ENCODE data around the gene ORC6.

Gene ORC6

DNA sequence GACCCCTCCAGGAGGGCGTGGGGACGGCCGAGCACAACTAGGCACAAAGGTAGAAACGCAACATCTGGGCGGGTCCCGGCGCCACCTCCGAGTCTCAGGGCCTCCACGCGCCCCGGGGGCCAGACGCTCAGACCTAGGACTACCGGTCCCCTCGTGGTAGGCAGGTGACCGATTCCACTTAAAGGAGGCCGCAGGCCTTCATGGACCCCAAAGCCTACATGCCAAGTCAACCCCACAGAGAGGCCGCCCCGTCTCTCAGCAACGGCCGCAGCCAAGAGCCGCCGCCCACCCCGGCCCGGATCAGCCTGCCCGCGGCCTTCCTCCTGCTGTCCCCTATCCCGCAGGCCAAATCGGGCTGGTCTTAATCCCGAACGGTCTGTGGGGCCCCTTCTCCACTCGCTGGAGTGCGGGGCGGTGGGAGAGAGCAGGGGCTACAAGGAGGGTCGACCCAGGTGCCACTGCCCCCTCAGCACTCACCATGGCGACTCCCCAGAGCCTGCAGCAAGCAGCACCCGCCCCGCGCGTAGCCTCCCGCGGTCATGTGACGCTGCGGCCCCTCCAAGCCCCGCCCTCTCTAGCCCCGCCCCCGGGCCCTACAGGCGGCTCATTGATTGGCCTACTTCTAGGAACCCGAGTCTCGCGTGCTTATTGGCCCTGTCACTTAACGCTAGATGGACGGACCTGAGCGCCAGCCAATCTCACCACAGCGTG lies 650 bp upstream of the ORC6 start, which contains the start of gene VPS35:
Gene VPS35 (minus strand): TSS at position 525 of the 711 bp plus-strand sequence. CDS start 45 bp downstream, at position 480.
- DNase-seq = peak; percentile 99
- TF ChIP-seq GATA1 (IDR thresholded peaks at IDR 0.05; ENCODE audit: low read depth, low read length) = no peak
- peak; percentile 6 for TF ChIP-seq POLR2A (IDR thresholded peaks at IDR 0.05; ENCODE audit: low read length)

DNA sequence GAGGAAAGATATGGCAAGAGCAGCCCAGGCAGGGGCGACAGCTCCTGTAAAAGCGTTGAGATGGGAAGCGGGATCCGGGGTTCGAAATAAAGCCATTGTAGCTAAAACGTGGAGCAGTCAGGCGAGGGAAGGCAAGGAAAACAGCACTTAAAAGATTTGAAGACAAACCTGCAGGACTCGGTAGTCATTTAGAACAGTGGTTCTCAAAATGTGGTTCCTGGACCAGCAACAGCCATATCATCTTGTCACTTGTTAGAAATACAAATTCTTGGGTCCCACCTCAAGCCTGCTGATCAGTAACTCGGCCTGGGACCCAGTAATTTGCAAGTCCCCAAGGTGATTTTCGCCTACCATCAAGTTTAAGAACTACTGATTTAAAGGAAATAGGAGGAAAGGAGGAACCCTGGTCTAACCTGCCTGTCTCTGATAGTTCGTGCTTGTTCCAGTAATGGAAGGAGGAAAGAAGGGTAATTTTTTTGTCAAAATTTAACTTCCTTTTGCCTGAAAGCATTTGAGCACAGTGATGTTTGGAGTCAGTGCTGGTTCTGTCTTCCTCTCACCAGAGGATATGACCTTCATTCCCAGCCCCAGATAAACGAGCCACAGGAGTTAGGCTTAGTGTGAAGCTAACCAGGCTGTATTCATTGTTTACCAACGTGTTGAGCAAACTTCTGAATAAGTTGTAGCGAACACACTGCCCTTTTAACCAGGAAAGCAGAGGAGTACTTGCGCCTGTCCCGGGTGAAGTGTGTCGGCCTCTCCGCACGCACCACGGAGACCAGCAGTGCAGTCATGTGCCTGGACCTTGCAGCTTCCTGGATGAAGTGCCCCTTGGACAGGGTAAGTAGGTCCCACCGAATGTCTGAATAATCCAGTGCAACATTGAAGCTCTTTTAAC lies 1.1 kb downstream of the ORC6 start:
- TF ChIP-seq POLR2A (IDR thresholded peaks at IDR 0.05; ENCODE audit: low read length) (no peak), GATA1 (IDR thresholded peaks at IDR 0.05; ENCODE audit: low read depth, low read length) (no peak)
- peak; percentile 29 to 42 for DNase-seq

DNA sequence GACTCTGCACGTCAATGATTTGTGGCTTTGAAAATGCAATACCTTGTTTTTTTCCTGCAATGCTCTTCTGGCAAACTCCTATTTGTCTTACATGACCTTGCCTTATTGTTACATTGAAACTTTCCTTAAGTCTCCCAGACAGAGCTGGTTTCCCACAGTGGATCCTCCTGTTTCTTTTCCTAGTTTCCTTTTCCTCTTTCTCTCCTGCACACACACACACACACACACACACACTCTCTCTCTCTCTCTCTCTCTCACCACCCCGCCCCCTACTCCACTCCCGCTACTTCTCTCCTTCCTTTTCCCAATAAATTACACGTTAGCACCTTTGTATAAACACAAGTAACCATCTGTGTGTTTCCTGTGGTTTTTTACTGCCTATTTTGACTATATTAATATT lies 2.3 kb downstream of the ORC6 start:
- peak in 1 of 2 experiments; percentile 25 for DNase-seq
- TF ChIP-seq POLR2A (IDR thresholded peaks at IDR 0.05; ENCODE audit: low read length) (no peak), GATA1 (IDR thresholded peaks at IDR 0.05; ENCODE audit: low read depth, low read length) (no peak)

DNA sequence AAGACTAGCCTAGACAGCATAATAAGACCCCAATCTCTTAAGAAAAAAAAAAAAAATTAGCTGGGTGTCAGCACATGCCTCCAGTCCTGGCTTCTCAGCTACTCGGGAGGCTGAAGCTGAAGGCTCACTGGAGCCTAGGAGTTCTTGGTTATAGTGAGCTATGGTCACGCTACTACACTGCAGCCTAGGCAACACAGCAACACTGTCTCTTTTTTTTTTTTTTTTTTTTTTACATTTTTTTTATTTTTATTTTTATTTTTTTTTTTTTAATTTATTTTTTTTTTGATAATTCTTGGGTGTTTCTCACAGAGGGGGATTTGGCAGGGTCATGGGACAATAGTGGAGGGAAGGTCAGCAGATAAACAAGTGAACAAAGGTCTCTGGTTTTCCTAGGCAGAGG lies 4.1 kb downstream of the ORC6 start:
- TF ChIP-seq GATA1 (IDR thresholded peaks at IDR 0.05; ENCODE audit: low read depth, low read length) (no peak), POLR2A (IDR thresholded peaks at IDR 0.05; ENCODE audit: low read length) (no peak)
- DNase-seq = no peak

DNA sequence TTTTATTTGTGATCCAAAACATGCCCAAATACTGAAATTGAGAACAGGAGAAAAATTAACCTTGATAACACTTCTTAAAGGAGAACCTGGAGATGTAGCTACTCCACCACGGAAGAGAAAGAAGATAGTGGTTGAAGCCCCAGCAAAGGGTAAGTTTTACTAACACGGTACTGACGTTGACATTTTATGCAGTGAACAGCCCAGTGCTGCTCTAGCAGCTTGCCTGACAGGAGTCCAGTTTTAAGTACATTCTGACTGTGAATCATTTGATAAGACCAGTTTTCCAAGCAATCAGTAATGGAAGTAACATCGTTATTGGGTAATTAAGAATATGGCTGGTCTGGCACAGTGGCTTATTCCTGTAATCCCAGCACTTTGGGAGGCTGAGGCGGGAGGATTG lies 6.5 kb downstream of the ORC6 start:
- TF ChIP-seq GATA1 (IDR thresholded peaks at IDR 0.05; ENCODE audit: low read depth, low read length) (no peak), POLR2A (IDR thresholded peaks at IDR 0.05; ENCODE audit: low read length) (no peak)
- no peak for DNase-seq

DNA sequence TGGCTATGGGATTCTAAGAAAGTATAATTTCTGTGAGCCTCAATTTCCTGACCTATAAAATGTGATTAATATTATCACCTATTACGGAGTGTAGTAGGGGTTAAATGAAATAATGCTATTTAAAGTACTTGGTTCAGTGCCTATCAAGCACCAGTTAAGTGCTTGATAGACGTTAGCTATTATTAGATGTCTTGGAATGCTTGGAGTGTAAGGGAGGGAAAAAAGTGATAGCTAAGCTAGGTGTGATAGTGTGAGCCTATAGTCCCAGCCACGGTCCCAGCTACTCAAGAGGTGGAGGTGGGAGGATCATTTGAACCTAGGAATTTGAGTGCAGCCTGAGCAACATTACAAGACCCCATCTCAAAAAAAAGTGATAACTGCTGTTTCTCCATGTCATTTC lies 7.5 kb downstream of the ORC6 start:
- no peak for DNase-seq
- TF ChIP-seq POLR2A (IDR thresholded peaks at IDR 0.05; ENCODE audit: low read length) (no peak), GATA1 (IDR thresholded peaks at IDR 0.05; ENCODE audit: low read depth, low read length) (no peak)

DNA sequence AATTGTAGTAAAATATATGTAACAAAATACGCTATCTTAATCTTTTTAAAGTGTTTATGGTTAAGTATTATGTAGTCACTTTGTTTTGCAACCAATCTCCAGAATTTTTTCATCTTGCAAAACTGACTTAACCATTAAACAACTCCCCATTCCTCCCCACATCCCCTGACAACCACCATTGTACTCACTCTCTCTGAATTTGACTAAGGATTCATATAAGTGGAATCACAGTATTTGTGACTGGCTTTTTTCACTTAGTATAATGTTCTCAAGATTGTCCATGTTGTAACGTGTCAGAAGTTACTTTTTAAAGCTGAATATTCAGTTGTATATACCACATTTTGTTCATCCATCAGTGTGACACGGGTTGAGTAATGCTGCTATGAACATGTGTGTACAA lies 10.6 kb downstream of the ORC6 start:
- DNase-seq = no peak
- TF ChIP-seq POLR2A (IDR thresholded peaks at IDR 0.05; ENCODE audit: low read length) (no peak), GATA1 (IDR thresholded peaks at IDR 0.05; ENCODE audit: low read depth, low read length) (no peak)

DNA sequence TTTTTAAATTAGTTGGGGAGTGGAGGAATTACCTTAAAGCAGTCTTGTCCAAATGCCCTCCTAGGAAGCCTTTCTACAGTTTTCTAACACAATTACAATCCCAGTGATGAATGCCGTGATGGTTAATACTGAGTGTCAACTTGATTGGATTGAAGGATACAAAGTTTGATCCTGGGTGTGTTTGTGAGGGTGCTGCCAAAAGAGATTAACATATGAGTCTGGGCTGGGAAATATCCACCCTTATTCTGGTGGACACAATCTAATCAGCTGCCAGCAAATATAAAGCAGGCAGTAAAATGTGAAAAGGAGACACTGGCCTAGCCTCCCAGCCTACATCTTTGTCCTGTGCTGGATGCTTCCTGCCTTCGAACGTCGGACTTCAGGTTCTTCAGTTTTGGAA lies 12.2 kb downstream of the ORC6 start:
- no peak for TF ChIP-seq GATA1 (IDR thresholded peaks at IDR 0.05; ENCODE audit: low read depth, low read length)
- no peak for TF ChIP-seq POLR2A (IDR thresholded peaks at IDR 0.05; ENCODE audit: low read length)
- DNase-seq = peak; percentile 28 to 71

DNA sequence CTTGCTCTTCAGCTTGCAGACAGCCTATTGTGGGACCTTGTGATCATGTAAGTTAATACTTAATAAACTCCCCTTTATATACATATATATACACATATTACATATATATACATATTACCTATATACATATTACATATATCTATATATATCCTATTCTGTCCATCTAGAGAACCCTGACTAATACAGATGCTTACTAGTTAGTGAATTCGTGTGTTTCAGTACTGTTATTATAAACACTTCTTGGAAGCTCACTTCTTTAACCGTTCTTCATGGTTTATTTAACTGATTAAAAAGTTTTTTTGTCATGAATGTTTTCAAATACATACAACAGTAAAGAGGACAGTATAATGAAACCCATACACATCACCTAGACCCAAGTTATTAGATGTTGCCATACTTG lies 12.6 kb downstream of the ORC6 start:
- DNase-seq = no peak
- TF ChIP-seq GATA1 (IDR thresholded peaks at IDR 0.05; ENCODE audit: low read depth, low read length) (no peak), POLR2A (IDR thresholded peaks at IDR 0.05; ENCODE audit: low read length) (no peak)

DNA sequence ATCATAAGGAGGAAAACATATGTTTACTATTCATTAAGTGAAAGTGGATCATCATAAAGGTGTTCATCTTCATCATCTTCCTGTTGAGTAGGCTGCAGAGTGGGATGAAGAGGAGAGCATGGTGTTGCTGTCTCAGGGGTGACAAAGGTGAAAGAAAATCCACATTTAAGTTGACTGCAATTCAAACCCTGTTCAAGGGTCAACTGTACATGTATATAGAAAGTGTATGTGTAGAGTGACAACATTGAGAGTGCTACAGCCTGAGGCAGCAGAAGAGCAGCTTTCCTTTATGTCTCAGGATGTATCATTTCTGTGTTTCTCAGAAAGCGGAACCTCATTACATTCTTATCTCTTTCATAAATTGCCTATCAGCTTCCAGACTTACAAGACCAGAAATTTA lies 17.2 kb downstream of the ORC6 start:
- DNase-seq = no peak
- TF ChIP-seq GATA1 (IDR thresholded peaks at IDR 0.05; ENCODE audit: low read depth, low read length) = no peak
- TF ChIP-seq POLR2A (IDR thresholded peaks at IDR 0.05; ENCODE audit: low read length) = no peak

DNA sequence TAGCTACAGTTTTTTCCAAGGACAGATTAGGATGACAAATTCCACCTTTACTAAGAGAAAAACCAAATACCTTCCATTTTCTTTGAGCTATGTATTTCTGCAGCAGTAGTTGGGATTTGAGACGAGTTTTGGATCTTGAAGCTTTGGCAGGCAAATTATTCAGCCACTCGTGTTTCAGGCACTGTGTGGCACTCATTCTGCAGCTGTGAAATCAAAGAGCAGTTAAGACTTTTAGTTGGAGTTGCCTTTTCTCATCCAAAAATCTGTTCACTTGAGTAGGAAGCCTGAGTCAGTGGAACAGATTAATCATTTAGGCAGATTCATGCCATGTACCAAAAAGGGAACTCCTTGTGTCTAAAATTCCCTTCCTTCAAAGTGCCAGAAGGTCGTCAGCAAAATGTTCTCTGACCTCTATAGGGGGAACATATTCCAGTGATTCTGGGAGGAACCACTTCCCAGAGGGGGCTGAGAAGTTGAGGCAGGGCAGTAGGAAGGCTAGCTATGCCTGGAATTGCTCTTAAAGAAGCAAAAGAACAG lies 20.1 kb downstream of the ORC6 start:
- TF ChIP-seq POLR2A (IDR thresholded peaks at IDR 0.05; ENCODE audit: low read length) (no peak), GATA1 (IDR thresholded peaks at IDR 0.05; ENCODE audit: low read depth, low read length) (no peak)
- no peak for DNase-seq

DNA sequence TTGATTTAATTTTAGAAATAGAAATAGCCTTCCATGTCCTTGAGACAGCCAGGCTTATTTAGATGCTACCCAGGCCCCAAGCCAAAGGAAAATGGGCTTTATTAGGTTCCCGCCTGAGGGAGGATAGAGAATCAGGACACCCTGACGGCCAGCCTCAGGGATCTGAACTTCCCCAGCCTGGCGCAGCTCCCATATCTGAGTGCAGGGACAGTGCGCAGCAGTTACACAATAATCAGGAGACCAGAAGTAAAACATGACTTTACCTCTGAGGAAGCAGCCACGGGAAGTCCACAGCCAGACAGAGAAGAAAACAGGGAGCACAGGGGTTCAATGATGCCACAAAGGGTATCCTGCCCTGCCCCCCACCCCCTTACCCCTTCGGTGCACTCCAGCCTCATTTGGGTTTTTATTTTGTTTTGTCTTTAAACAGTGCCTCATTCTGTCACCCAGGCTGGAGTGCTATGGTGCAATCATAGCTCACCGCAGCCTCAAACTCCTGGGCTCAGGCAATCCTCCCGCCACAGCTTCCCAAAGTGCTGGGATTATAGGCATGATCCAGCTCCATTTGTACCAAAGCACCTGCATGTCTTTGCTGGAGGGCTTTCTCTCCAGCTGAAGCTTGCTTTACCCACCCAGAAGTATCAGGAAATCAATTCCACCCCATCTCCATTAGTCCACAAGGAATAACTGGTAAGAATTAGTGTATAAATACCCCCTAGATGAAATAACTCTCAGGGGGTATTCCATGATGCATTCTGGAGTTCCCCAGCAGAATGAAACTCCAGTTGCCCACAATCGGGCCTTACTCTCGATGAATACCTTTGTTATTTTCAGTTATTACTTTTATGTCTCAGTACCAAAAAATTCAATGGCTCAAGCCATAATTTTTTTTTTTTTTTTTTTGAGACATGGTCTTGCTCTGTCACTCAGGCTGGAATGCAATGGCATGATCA lies 21.9 kb downstream of the ORC6 start:
- TF ChIP-seq GATA1 (IDR thresholded peaks at IDR 0.05; ENCODE audit: low read depth, low read length) = no peak
- TF ChIP-seq POLR2A (IDR thresholded peaks at IDR 0.05; ENCODE audit: low read length) = no peak
- DNase-seq = no peak

DNA sequence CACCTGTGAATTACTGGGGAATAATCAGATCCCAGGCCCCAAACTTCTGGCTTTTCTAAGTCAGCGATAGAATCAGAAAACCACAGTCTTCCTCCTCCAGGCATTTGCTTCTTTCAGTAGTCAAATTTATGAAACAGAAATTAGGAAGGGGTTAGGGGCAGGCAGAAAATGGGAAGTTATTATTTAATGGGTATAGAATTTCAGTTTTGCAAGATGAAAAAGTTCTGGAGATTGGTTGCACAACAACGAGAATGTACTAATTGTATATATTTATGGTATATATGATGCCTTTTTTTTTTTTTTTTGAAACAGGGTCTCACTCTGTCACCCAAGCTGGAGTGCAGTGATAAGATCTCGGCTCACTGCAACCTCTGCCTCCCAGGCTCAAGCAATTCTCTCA lies 23.5 kb downstream of the ORC6 start:
- DNase-seq = no peak
- no peak for TF ChIP-seq GATA1 (IDR thresholded peaks at IDR 0.05; ENCODE audit: low read depth, low read length)
- no peak for TF ChIP-seq POLR2A (IDR thresholded peaks at IDR 0.05; ENCODE audit: low read length)
